A549 treated with Mapracorat at 1 μM for 4 hours (cell line): ENCODE measurements around the gene GLRA1. TPM values are rescaled to one million over a fixed set of nuclear protein-coding genes. Genes with fewer than 3 reads are reported as not detected.

ENCODE experiments used
- total RNA-seq: library from RNA; stranded (reverse); fragments of 200-300 nt; extraction: Qiagen RNA extraction; gene quantifications from 5 replicates; pipeline ENCODE4 v1.2.3, GENCODE V29; 2022

Gene GLRA1
- not detected in 5 replicates for total RNA-seq

DNA sequence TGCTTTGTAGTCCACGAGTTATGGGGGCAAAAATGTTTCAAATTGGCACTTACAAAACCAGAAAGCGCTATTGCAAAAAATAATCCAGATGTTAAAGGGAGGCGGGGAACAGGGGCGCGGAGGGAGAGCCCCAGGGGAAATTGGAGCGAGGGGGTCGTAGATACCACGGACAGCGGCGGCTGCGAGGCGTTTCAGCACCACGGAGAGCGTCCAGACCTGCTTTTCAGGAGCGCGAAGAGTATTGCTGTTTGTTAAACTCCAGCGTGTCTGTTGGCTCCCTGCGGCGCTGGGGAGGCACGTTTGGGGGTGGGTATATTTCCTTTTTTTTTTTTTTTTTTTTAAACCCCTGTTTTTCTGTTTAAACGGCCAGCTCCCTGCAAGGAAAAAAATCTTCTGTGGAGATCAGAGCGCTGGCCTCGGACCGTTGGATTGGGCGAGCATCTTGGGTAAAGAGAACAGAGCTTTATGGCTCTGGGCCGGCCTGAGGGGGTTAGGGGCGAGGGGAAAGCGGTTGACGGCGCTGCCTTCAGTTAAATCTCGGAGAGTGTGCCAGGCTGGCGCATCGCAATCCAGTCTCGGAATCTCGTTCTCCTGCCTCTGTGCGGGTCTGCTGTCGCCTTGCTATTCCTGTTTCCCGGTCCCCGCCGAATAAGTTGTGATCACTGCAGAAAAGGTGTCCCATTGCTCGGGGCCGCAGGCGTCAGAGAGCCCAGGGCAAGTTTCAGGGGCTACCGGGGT lies at the start of gene GLRA1:
Gene GLRA1, minus strand, starts transcription at position 288 of the 738 bp plus-strand sequence. CDS start 302 bp downstream, outside the sequence.

Other genes with a start within 250 kb of the GLRA1 start
- gene SPARC, start 237.9 kb downstream of the GLRA1 start, total RNA-seq, result 15.1 to 25.0 TPM (median 18.8 TPM) in 5 replicates
- 189 to 219 TPM (median 200 TPM) in 5 replicates for gene ATOX1, start 166.2 kb downstream of the GLRA1 start, total RNA-seq
- gene G3BP1, start 152.9 kb downstream of the GLRA1 start, total RNA-seq, result 122 to 139 TPM (median 128 TPM) in 5 replicates